ENCODE measurements around the gene LHFPL3. TPM values are rescaled to one million over a fixed set of nuclear protein-coding genes. Genes with fewer than 3 reads are reported as not detected.

Gene LHFPL3
- total RNA-seq, 1 experiment from 2014 or later: 0.83 TPM

GRCh38 chr7:104807671-104808070 lies 479.3 kb downstream of the LHFPL3 start:
- Mint-ChIP-seq H3K27me3 (ENCODE audit: low read depth) (no peaks in the 10 kb centered on the region), H3K9me3 (peaks cover 13% of the 10 kb centered on the region), H3K27ac (no peak overlapping the region), H3K4me1 (no peaks in the 10 kb centered on the region), H3K4me3 (no peak overlapping the region), H3K36me3 (no peaks in the 10 kb centered on the region)
- no peak for DNase-seq (ENCODE audit: low spot score)
- TF ChIP-seq ZNF121 (CRISPR knock-in tag; IDR thresholded peaks at IDR 0.05) (no peak), JAZF1 (CRISPR knock-in tag; IDR thresholded peaks at IDR 0.05) (no peak), ZNF281 (CRISPR knock-in tag; IDR thresholded peaks at IDR 0.05) (no peak), ZBTB21 (CRISPR knock-in tag; IDR thresholded peaks at IDR 0.05; ENCODE audit: borderline replicate concordance) (no peak), ZNF396 (CRISPR knock-in tag; IDR thresholded peaks at IDR 0.05; ENCODE audit: borderline replicate concordance) (no peak), E2F1 (CRISPR knock-in tag; IDR thresholded peaks at IDR 0.05) (no peak), SP1 (CRISPR knock-in tag; conservative IDR thresholded peaks at IDR 0.05) (no peak), ELF4 (CRISPR knock-in tag; IDR thresholded peaks at IDR 0.05; ENCODE audit: low read depth) (no peak), ZNF416 (CRISPR knock-in tag; IDR thresholded peaks at IDR 0.05) (no peak), RORB (CRISPR knock-in tag; IDR thresholded peaks at IDR 0.05) (no peak), TCF7 (CRISPR knock-in tag; IDR thresholded peaks at IDR 0.05; ENCODE audit: low read depth) (no peak), TP53 (CRISPR knock-in tag; IDR thresholded peaks at IDR 0.05) (no peak), NR2C2 (CRISPR knock-in tag; IDR thresholded peaks at IDR 0.05) (no peak), JUN (CRISPR knock-in tag; IDR thresholded peaks at IDR 0.05) (no peak)
- TF ChIP-seq, protein P1, sequence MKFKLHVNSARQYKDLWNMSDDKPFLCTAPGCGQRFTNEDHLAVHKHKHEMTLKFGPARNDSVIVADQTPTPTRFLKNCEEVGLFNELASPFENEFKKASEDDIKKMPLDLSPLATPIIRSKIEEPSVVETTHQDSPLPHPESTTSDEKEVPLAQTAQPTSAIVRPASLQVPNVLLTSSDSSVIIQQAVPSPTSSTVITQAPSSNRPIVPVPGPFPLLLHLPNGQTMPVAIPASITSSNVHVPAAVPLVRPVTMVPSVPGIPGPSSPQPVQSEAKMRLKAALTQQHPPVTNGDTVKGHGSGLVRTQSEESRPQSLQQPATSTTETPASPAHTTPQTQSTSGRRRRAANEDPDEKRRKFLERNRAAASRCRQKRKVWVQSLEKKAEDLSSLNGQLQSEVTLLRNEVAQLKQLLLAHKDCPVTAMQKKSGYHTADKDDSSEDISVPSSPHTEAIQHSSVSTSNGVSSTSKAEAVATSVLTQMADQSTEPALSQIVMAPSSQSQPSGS (CRISPR knock-in tag; IDR thresholded peaks at IDR 0.05; ENCODE audit: borderline replicate concordance, low read depth): no peak
- TF ChIP-seq, protein P2, sequence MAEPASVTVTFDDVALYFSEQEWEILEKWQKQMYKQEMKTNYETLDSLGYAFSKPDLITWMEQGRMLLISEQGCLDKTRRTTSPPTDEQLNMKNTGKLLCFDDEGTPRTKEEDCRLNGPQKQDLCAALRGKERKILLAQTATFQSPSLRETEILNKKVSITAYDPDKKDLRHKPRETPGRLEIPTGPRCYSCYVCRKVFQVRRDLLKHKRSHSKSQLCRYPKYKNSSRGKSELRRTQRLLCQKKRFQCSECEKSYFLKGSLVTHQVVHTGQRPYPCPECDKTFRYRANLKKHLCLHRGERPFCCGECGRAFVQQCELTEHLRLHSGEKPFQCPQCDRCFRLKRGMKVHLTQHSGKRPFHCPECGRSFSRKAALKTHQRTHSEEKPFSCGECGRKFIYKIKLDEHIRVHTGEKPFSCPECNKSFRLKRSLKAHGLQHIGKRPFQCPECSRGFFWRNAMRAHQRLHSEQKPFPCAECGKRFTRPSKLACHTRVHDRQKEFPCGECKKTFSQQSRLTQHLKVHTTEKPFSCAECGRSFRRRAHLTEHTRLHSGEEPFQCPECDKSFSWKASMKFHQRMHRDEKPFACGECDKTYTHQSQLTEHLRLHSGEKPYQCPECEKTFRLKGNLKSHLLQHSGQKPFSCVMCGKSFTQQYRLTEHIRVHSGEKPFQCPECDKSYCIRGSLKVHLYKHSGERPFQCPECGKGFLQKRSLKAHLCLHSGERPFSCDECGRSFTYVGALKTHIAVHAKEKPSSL (CRISPR knock-in tag; conservative IDR thresholded peaks at IDR 0.05): no peak
- TF ChIP-seq, protein P3, sequence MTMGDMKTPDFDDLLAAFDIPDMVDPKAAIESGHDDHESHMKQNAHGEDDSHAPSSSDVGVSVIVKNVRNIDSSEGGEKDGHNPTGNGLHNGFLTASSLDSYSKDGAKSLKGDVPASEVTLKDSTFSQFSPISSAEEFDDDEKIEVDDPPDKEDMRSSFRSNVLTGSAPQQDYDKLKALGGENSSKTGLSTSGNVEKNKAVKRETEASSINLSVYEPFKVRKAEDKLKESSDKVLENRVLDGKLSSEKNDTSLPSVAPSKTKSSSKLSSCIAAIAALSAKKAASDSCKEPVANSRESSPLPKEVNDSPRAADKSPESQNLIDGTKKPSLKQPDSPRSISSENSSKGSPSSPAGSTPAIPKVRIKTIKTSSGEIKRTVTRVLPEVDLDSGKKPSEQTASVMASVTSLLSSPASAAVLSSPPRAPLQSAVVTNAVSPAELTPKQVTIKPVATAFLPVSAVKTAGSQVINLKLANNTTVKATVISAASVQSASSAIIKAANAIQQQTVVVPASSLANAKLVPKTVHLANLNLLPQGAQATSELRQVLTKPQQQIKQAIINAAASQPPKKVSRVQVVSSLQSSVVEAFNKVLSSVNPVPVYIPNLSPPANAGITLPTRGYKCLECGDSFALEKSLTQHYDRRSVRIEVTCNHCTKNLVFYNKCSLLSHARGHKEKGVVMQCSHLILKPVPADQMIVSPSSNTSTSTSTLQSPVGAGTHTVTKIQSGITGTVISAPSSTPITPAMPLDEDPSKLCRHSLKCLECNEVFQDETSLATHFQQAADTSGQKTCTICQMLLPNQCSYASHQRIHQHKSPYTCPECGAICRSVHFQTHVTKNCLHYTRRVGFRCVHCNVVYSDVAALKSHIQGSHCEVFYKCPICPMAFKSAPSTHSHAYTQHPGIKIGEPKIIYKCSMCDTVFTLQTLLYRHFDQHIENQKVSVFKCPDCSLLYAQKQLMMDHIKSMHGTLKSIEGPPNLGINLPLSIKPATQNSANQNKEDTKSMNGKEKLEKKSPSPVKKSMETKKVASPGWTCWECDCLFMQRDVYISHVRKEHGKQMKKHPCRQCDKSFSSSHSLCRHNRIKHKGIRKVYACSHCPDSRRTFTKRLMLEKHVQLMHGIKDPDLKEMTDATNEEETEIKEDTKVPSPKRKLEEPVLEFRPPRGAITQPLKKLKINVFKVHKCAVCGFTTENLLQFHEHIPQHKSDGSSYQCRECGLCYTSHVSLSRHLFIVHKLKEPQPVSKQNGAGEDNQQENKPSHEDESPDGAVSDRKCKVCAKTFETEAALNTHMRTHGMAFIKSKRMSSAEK (CRISPR knock-in tag; IDR thresholded peaks at IDR 0.05; ENCODE audit: borderline replicate concordance): no peak
- ChIA-PET CTCF (no interaction called here), POLR2A (no interaction called here)
- no peak for ATAC-seq

Measured in WTC11 (cell line).